ENCODE data around the gene TRIM40.
"Not testable (repeated sequence)": the region's sequence is repeated elsewhere in the genome, so short reads cannot be mapped to it uniquely, and the experiment has no call there.

The TRIM40 gene

GRCh38 chr6:30113841-30114240 lies 22.1 kb upstream of the TRIM40 start:
- no peak for DNase-seq (ENCODE audit: low read depth)
- H3K4me3 ChIP-seq (replicated peaks; ENCODE audit: low read depth, low read length): no peak overlapping the region
- TF ChIP-seq, protein P1, sequence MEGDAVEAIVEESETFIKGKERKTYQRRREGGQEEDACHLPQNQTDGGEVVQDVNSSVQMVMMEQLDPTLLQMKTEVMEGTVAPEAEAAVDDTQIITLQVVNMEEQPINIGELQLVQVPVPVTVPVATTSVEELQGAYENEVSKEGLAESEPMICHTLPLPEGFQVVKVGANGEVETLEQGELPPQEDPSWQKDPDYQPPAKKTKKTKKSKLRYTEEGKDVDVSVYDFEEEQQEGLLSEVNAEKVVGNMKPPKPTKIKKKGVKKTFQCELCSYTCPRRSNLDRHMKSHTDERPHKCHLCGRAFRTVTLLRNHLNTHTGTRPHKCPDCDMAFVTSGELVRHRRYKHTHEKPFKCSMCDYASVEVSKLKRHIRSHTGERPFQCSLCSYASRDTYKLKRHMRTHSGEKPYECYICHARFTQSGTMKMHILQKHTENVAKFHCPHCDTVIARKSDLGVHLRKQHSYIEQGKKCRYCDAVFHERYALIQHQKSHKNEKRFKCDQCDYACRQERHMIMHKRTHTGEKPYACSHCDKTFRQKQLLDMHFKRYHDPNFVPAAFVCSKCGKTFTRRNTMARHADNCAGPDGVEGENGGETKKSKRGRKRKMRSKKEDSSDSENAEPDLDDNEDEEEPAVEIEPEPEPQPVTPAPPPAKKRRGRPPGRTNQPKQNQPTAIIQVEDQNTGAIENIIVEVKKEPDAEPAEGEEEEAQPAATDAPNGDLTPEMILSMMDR (IDR thresholded peaks at IDR 0.05; ENCODE audit: low read length, missing control alignments): no peak

GRCh38 chr6:30116724-30117123 lies 19.2 kb upstream of the TRIM40 start:
- DNase-seq (ENCODE audit: low read depth): no peak
- TF ChIP-seq, protein P1 (IDR thresholded peaks at IDR 0.05; ENCODE audit: low read length, missing control alignments): no peak
- no peak overlapping the region for H3K4me3 ChIP-seq (replicated peaks; ENCODE audit: low read depth, low read length)

- DNase-seq (ENCODE audit: low read depth); H3K4me3 ChIP-seq (replicated peaks; ENCODE audit: low read depth, low read length): not testable (repeated sequence)
Observed at GRCh38 chr6:30118691-30119090, 17.2 kb upstream of the TRIM40 start.

GRCh38 chr6:30121446-30122366 lies 14.2 kb upstream of the TRIM40 start:
- TF ChIP-seq, protein P1 (IDR thresholded peaks at IDR 0.05; ENCODE audit: low read length, missing control alignments): no peak
- H3K4me3 ChIP-seq (replicated peaks; ENCODE audit: low read depth, low read length): no peak overlapping the region
- no peak for DNase-seq (ENCODE audit: low read depth)

DNA sequence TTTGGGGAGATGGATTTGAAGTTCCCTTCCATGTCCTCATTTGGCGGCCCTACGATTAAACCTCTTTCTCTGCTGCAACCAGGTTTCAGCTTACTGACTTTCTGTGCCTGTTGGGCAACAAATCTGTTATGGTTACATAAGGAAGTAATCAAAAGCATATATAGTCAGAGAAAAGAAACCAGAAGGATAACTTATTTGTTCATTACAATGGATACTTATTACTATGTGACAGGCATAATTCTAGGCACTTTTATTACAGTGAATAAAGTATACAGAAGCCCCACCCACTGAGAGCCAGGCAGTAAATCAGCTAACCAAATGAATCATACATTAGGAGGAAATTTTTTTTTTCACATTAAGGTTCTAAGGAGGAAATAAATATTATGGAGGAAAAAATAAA lies 13.4 kb upstream of the TRIM40 start:
- TF ChIP-seq, protein P1 (IDR thresholded peaks at IDR 0.05; ENCODE audit: low read length, missing control alignments): no peak
- DNase-seq (ENCODE audit: low read depth): no peak

GRCh38 chr6:30127238-30128093 lies 8.5 kb upstream of the TRIM40 start:
- no peak overlapping the region for H3K4me3 ChIP-seq (replicated peaks; ENCODE audit: low read depth, low read length)
- TF ChIP-seq, protein P1 (IDR thresholded peaks at IDR 0.05; ENCODE audit: low read length, missing control alignments): no peak
- no peak for DNase-seq (ENCODE audit: low read depth)

More for the DNA sequence above, 13.4 kb upstream of the TRIM40 start:
- no peak overlapping the region for H3K4me3 ChIP-seq (replicated peaks; ENCODE audit: low read depth, low read length)
